Cardiac septum (tissue), 1 donor: Measurements from ENCODE around the gene SRGAP1. TPM values are rescaled to one million over a fixed set of nuclear protein-coding genes. Genes with fewer than 3 reads are reported as not detected.
"Not testable (repeated sequence)": the region's sequence is repeated elsewhere in the genome, so short reads cannot be mapped to it uniquely, and the experiment has no call there.

Source experiments
- DNase-seq: peaks from one replicate; pipeline ENCODE4 v3.0.0-alpha.2; 2020; ENCODE audit warnings: low spot score
- intact Hi-C: fragments of 100-400 bp; cut with DNase I; formaldehyde crosslinking; loops from one replicate; pipeline ENCODE4 v1.14.0; 2022
- total RNA-seq: library from RNA; stranded (reverse); fragmentation: NEBNext Ultra II Directional; extraction: Animal tissue kit (Norgen Biotek cat#: 25700); gene quantifications from one replicate; pipeline ENCODE4 v1.2.1, GENCODE V29; 2021
- donor health status: DM: no; HTN: no; CAD: no.

The SRGAP1 gene
- total RNA-seq, 1 donor from 2014 or later: 5.9 TPM

DNA sequence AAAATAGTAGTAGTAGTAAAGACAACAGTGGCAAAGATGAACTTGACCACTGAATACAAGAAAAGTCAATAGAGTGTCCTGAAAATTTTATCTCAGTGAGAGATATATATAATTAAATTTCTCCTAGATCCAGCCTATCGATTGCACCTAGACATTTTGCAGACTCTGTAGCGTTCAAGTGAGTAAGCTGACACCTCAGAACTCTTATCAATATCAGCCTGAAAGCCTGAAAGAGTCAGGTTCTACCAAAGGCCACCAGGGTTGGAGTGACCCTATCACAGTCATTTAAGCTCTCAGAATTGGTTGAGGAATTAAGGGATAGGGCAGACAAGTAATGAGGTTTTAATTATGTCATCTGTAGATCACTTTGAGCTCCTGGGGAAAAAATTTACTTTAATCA lies 174.6 kb downstream of the SRGAP1 start:
- intact Hi-C loops: no loop called here
- DNase-seq: no peak

DNA sequence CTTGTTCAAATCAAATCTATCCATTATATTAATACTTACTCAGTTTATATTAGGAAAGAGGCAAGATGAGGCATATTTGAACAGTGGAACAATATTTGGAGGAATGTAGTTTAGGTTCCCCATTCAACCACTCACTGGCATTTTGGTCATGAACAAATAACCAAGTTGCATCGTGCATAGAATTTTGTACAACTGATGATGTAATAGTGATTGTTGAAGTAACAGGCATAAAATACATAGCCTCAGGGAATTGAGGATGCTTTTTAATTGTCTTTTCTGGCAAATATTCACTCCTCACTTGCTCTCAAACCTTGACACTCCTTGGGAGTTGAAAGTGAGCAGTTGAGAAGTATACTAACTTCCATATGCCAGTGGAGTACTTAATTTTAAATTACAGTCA lies 175.2 kb downstream of the SRGAP1 start:
- intact Hi-C loops: no loop called here
- DNase-seq: no peak

DNA sequence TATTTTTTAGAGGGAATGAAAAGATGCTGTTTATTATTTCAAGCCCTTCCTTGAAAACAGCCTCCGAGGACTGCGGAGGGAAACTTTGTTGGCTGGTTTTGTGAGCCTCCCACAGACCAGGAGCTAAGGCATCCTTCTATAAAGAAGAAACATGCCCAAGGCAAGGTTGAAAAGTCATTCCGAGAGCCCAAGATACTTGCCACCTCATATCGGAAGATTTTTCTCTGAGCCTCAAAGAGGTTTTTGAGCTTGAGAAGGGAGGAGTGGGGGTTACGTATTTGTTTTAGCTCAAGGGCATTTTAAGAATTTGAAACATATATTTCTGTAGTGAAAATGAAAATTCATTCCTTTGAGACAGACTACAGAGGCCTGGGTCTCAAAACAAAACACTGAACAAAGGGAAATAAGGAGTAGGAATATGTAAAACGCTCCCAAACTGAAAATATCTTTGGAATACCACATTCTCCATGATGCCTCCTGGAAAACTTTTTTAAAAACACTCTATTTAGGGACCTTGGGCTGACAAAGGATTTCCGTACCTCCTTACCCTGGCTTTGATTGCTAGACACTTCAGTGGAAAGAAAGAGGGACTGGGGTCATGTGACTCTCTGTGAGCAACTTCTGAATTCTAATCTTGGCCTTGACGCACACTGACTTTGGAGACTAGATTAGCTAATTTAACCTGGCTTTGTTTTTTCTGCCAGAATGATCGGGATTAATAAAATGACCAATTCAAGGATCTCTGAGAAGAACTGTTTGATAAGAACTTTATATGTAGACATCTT lies 180.9 kb downstream of the SRGAP1 start:
- intact Hi-C loops: no loop called here

DNA sequence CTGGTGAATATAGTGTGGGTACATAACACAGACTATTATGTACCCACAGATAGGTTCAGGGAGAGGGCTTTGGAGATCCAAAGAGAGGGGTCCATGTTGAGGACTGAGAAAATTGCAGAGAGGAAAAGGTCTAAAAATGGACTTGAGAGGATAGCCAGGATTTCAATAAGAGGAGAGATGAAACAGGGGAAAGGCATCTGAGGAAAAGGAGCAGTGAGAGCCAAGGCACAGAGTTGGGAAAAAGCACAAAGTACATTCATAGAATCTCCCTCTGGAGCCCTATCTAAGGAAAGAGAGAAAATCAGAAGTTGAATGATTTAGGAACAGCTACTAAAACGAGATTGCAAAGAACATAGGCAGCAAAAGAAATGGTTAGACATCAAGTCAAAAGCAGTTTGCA lies 182.8 kb downstream of the SRGAP1 start:
- no peak for DNase-seq
- intact Hi-C loops: no loop called here

More for the DNA sequence above, 180.9 kb downstream of the SRGAP1 start:
- DNase-seq: no peak

DNA sequence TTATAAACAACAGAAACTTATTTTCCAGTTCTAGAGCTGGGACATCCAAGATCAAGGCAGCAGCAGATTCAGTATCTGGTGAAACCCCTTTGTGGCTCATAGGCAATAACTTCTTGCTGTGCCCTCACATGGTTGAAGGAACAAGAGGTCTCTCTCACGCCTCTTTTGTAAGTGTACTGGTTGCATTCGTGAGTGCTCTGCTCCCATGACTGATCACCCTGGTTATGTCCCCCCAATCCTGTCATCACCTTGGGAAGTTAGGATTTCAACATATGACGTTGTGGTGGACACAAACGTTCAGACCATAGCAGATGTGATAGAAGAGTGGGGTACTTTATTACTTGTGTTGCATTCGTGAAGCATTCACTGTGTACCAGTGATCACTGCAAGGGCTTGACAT lies 184.0 kb downstream of the SRGAP1 start:
- intact Hi-C loops: no loop called here
- DNase-seq: no peak

DNA sequence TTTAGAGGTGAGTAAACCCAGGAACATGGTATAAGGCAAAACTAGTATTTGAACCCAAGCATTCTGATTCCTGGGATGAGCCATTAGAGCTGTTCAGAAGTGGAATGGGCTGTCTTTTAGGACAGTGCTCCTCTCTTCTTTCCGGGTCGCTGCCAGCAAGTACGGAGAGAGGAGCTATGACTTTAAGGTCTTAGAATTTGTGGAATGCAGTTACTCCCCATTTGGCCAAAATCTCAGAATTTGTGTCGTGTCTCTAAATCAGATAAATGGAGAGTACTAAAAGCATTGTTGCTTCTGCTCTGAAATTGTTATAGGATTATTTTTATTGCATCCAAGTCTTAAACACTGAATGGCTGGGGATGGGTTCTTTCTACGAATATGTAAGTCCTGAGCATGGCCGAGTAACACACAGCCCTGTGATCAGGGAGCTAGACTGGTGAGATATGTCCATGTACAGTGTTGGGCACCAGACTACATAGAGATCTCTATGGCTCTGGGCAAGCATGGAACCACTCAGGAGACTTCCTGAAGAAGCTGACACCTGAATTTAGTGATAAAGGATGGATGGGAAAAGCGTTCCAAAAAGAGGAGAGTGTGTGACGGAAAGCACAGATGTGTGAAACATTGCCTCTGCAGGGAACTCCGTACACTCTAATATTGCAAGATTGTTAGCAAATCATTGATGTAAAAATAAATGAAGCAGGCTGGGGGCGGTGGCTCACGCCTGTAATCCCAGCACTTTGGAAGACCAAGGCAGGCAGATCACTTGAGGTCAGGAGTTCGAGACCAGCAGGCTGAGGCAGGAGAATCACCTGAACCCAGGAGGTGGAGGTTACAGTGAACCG lies 184.7 kb downstream of the SRGAP1 start:
- intact Hi-C loops: no loop called here

DNA sequence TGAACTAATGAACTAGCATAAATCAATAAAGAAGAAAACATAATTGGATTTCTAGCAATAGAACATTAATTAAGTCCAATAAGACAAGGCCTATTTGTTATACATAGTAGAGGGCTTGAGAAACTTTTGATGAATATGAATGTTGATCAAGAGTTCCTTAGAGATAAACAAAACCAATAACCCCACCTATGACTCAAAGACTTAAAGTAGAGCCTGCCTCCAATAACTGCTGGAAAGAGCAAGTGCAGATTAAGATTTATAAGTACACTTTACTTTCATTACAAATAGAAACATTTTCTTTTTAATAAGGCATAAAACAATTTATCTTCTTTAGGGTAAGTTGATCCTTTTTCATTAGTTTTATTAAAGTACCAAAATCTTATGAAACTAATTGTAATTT lies 185.7 kb downstream of the SRGAP1 start:
- intact Hi-C loops: no loop called here
- DNase-seq: no peak

More for the DNA sequence above, 184.7 kb downstream of the SRGAP1 start:
- DNase-seq: no peak

DNA sequence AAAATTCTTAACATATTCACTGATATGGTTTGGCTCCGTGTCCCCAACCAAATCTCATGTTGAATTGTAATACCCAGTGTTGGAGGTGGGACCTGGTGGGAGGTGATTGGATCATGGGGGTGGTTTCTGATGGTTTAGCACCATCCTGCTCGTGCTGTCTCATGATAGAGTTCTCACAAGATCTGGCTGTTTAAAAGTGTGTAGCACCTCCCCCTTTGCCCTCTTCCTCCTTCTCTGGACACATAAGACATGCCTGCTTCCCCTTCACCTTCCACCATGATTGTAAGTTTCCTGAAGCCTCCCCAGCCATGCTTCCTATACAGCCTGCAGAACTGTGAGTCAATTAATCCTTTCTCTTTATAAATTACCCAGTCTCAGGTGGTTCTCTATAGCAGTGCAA lies 189.6 kb downstream of the SRGAP1 start:
- intact Hi-C loops, DNase-seq: not testable (repeated sequence)

DNA sequence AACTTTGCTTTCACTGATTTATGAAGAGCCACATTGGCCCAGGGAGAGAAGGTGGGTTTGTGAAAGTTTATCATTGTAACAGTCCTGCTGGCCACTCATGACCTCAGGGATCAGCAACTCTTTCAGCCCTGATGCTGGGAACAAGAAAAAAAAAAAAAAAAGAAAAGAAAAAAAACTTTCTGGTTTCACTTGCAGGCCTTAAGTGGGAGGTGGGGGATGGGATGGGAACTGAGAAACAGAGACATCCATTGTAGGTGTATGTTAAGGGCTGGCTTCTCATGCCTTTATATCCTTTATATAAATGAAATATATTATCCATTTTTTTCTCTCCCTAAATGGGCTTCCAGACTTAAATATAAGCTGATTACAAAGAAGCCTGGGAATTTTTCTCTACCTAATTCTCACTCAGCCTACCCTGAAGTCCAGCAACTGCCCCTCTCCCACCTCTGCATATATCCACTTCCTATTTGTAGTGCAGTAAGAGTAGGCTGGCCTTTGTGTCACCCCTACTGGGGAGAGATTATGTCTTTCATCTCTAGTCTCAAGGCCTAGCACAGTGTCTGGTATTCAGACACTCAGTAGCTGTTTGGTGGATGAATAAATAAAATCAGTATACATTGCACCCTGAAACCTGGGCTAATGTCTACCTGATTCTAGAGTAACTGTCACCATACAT lies 190.5 kb downstream of the SRGAP1 start:
- no peak for DNase-seq
- intact Hi-C loops: no loop called here

DNA sequence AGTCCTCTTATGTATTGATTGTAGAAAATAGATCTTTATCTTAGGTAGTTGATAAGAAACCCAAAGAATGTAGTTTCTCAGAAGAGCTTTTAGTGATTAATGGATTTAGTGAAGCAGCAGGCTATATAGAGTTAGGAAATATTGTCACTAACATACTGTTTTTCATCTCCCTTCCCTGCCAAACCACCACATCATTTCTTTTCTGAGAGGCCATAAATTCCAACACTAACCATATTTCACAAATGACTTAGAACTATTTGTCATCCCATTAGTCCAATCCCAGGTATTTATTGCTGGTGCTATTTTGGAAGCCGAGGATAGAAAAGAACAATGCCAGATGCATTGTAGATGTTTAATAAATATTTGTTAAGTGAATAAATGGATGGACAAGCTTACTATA lies 191.9 kb downstream of the SRGAP1 start:
- intact Hi-C loops: no loop called here
- DNase-seq: no peak

DNA sequence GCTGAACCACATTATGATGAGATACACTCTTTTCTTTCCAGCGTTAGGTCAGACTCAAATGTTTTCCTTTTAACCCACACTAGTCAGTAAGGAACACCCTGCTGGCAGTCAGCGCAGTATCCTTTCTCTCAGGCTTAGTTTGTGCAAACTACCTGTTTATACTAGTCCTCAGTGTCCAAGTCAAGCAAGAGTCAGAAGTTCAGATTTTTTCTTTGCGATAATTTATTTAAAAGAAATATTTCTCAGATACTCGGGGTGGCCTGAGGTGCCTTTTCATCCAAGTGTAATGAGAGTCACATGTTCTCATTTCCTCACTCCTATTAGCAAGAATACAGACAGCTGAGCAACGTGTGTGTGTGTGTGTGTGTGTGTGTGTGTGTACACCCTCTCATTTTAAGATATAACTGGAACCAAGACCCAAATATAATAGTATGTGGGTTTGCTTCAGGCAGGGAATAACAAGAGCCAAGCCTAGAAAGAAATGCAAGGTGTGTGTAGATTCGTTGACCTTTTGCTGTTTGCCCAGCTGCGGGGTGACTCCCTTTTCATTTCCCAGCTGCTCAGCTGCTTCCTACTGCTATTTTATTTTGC lies 194.9 kb downstream of the SRGAP1 start:
- intact Hi-C loops: no loop called here
- no peak for DNase-seq

DNA sequence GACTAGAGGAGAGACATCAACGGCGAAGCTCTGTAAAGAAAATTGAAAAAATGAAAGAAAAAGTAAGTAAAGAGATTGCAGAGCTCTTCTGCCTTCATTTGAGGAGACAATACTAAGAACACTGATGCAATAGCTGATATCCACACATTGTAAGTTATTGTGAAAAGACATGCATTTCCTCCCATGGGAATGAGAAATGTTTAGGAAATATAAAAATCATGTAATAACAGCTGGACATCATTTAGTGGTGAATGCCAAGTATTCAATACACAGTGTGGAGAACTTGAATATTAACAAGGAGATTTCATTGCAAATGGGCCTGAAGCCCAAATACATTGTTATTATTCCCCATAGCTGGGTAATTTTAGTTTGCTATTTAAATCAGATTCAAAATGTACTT lies 198.4 kb downstream of the SRGAP1 start:
- no peak for DNase-seq
- intact Hi-C loops: no loop called here

DNA sequence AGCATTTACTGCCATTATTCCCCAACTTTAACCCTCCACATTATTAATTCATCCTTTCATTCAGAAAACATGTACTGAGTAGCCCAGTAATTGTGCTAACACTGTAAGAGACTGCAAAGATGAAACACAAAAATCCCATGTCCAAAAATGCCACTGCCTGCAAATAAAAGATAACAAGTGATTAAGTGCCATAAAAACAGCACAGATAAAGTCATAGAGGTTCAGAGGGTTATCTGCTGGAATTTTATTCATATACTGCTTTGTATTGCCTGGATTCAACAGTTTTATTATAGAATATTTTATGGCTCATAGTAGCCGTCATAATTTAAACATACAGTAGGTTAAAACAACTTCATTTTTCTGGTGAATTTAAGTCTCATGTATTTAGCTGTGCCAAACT lies 199.7 kb downstream of the SRGAP1 start:
- intact Hi-C loops: no loop called here
- DNase-seq: no peak

DNA sequence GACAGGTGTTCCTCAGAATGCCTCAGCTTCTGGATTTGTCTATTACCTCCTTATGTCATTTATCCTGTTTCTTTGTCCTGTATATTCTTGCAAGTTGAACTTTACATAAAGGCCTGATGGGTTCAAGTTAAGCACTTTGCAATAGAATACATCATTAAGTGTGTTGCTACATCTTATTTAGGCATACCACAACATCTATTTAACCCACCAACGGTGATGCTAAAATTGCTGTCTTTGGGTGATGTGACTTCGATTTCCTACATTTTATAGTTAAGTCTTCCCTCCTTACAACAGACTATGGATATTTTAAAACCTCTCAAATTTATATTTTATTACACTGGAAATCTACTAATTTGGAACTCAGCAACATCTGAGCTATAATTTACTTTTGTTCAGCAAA lies 206.6 kb downstream of the SRGAP1 start:
- intact Hi-C loops: no loop called here
- no peak for DNase-seq

DNA sequence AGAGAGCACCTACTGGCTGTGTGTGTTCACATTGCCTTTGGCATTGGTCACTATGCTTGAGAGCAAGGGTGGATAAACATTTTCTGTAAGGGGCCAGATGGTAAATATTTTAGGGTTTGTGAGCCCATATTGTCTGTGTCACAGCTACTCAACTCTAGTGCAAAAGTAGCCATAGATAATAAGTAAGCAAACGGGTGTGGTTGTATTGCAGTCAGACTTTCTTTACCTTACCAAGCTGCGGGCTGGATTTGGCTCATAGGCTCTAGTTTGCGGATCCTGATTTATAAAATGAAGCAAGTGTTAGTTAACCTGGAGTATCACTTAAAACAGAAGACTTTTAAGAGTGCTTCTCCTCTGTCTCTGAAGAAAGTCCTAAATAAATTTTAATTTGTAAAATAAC lies 208.6 kb downstream of the SRGAP1 start:
- DNase-seq: no peak
- intact Hi-C loops: no loop called here

DNA sequence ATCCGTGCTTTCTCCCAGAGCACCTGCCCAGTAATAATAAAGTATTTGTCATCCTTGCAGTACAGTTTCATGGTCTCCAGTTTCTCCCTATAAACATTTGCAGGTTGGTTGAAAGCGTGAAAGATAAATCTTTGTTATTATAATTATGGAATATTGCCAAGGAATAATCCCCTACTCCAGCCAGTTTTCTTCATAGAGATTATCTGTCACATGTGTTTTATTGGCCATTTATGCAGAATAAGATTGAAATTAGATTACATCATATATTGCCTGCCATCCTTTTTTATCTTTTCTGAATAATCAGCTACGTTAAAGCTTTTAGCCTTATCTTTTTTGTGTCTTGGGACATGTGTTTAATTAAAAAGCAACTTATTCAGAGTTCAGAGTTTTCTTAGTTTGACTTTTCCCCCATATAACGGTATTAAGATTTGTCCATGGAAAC lies 209.6 kb downstream of the SRGAP1 start:
- DNase-seq: no peak
- intact Hi-C loops: no loop called here

DNA sequence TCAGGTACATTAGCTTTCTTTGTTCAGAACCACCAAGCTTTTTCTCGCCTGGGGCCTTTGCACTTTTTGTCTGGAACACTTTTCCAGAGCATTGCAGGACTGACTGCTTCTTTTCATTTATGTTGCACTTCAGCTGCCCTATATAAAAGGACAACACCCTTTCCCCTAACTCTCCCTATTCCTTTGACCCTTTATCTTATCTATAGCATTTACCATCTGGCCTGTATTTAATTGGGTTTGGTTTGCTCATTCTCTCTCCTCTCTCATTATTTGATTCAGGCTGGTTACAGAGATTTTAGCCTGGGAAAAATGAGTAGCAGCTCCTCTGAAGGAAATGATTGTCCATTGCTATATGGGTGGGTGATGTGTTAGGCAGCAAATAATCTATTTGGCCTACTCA lies 212.2 kb downstream of the SRGAP1 start:
- DNase-seq: no peak
- intact Hi-C loops: no loop called here

DNA sequence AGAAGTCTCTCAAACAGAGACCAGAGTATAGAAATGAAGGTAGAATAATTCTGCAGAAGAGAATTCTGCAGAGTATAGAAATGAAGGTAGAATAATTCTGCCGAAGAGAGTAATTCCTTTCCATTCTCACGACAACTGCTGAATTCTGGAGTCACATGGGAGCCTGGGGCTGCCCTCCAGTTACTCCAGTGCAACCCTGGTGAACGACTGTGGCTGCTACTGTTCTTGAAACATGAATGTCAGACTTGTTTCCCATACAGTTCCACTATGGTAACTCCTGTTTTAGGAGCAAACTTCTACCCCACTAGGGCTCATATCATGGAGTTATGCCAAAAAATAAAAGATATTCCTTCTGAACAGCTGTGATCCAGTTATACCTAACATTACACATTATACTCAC lies 213.2 kb downstream of the SRGAP1 start:
- intact Hi-C loops: no loop called here
- no peak for DNase-seq

DNA sequence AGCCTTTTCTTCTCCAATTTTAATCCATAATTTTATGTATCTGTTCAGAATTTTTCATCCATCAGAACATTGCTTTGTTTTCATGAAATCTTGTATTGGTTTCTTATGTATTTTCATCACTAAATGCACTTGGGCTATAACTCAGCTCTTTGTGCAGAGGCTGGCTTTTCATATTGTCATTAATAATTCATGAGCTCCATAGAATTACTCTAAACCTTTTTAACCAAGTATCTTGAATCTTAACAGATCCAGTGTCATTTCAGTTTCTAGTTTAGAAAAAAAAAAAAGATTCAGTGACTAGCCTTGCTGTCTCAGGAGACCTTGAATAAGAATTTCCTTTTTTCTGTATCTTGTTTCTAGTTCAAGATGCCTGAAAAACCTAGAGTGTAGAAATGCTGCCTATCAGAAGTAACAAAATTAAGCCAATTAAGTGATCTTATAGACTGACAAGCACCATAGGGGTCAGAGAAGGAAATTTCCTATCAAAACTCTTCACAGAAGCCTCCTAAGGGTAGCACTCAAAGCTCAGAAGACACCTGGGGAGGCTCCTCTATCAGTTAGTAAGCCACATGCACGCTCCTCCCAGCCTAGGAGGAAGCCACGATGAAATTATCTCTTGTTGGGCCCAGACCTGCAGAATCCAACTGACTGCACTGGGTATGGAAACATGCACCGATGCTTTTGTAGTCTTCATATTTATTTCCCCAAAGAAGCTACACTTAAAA lies 214.2 kb downstream of the SRGAP1 start:
- intact Hi-C loops: no loop called here
- DNase-seq: no peak
